ENCODE data around the gene CFAP161.

Gene CFAP161

GRCh38 chr15:81160312-81161159 is 26.5 kb downstream of the CFAP161 start:
- DNase-seq: no peak

- DNase-seq: no peak
These were observed 27.1 kb downstream of the CFAP161 start for GRCh38 chr15:81161160-81161673.

- DNase-seq: no peak
These were observed 27.8 kb downstream of the CFAP161 start for GRCh38 chr15:81161851-81162250.

GRCh38 chr15:81163961-81164800 is 30.1 kb downstream of the CFAP161 start:
- no peak for DNase-seq

GRCh38 chr15:81165535-81165934 is 31.5 kb downstream of the CFAP161 start:
- DNase-seq: no peak

GRCh38 chr15:81166636-81167305 is 32.7 kb downstream of the CFAP161 start:
- DNase-seq: no peak

GRCh38 chr15:81168131-81168526 is 34.1 kb downstream of the CFAP161 start:
- DNase-seq: no peak

GRCh38 chr15:81168644-81169043 is 34.6 kb downstream of the CFAP161 start:
- no peak for DNase-seq

GRCh38 chr15:81170511-81170910 is 36.4 kb downstream of the CFAP161 start:
- DNase-seq: no peak

- no peak for DNase-seq
These were observed 37.2 kb downstream of the CFAP161 start for GRCh38 chr15:81171286-81171685.

GRCh38 chr15:81174125-81174791 is 40.2 kb downstream of the CFAP161 start:
- no peak for DNase-seq

- no peak for DNase-seq
These were observed 40.8 kb downstream of the CFAP161 start for GRCh38 chr15:81174792-81175327.

- no peak for DNase-seq
These were observed 41.4 kb downstream of the CFAP161 start for GRCh38 chr15:81175496-81175895.

- no peak for DNase-seq
These were observed 42.3 kb downstream of the CFAP161 start for GRCh38 chr15:81176291-81176893.

- no peak for DNase-seq
These were observed 44.3 kb downstream of the CFAP161 start for GRCh38 chr15:81178365-81178764.

- DNase-seq: no peak
These were observed 47.1 kb downstream of the CFAP161 start for GRCh38 chr15:81181220-81181619.

- no peak for DNase-seq
These were observed 48.1 kb downstream of the CFAP161 start for GRCh38 chr15:81182031-81182755.

GRCh38 chr15:81182756-81183438 is 48.8 kb downstream of the CFAP161 start:
- DNase-seq: no peak

GRCh38 chr15:81183439-81183775 is 49.3 kb downstream of the CFAP161 start:
- DNase-seq: no peak

- DNase-seq: no peak
These were observed 50.1 kb downstream of the CFAP161 start for GRCh38 chr15:81184188-81184587.

All from CD4-positive, alpha-beta T cell treated with Interleukin-1 beta for 1 hour (primary cell).